Measurements from ENCODE around the gene TENM3.

Gene TENM3

DNA sequence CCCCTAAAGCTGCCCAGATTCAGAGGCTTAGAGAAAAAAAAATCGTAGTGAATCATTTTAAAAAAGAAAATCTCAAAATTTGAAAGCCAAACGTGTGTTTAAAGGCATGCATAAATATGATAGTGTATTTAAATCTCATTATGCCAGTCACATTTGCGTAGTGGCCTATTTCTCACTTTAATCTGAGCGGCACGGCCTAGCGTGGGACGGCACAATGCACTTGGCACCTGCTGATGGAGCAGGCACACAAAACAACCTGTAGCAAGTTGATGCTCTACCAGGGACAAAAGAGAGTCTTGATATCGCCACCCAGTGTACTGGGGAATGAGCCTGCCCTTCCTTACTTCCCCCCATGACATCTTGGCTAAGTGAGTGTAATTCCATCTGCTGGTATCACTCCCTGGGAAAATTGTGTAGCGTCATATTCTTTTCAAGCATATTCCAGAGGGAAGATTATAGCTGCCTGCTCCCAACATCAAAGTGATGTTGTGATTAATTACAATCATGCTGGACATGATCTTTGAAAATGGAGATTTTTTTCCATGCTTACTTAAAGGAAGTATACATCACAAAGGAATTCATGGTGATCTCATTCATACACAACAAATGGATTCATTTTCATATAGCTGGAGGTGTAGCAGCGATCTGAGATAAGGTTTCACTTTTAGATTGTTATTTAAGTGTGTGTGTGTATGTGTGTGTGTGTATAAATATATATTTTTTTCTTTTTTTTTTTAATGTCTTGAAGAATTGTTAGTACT is 535.2 kb downstream of the TENM3 start:
- Histone ChIP-seq H3K4me3 (ENCODE audit: low read length) (no peak overlapping the region), H3K4me1 (ENCODE audit: control insufficient read depth, low read depth, low read length) (peaks cover 8% of the 10 kb centered on the region), H3K9ac (ENCODE audit: low read length) (no peak overlapping the region), H3K27me3 (ENCODE audit: control insufficient read depth, insufficient read depth, low read length) (no peaks in the 10 kb centered on the region), H3K9me3 (ENCODE audit: control insufficient read depth, low read depth, low read length) (no peaks in the 10 kb centered on the region), H3K36me3 (ENCODE audit: control insufficient read depth, low read depth, low read length) (peaks cover 21% of the 10 kb centered on the region), H3K27ac (ENCODE audit: low read length) (no peak overlapping the region)

DNA sequence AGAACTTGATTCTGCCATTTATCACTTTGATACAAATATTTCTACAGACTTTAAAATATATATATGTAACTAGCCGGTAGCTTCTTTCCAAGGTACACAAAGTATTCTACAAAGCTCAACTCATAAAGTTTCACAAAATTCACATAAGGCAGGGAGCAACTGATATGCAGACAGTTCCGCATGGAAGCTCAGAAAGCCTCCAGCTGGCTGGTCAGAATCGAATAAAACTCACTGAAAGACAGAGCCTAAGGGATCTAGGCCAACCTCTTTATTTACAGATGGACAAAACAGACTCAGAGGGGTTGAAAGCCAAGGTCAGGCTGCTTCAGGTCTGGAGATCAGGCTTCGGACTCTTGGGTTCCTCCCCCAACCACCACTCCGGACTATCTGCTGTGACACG is 543.8 kb downstream of the TENM3 start:
- H3K27me3 ChIP-seq (ENCODE audit: control insufficient read depth, insufficient read depth, low read length), result no peaks in the 10 kb centered on the region
- H3K36me3 ChIP-seq (ENCODE audit: control insufficient read depth, low read depth, low read length), result peaks cover 15% of the 10 kb centered on the region

DNA sequence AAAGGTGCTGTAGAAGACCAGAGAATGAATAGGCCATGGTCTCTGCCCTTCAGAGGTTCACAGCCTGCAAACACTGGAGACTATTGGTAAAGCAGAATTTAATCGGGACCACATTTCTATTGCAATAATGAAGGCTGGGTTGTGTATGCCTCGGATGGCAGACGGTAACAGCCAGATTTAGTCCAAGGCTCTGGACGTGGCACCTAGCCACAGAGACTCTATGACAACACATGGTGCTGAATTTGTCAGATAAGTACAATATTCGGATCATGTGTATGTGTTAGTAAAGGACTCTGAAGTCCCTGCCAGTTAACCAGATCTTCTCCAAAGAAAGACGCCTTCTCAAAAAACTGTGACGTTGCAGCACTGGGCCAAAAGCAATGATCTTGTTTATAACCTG is 545.0 kb downstream of the TENM3 start:
- no peaks in the 10 kb centered on the region for H3K27me3 ChIP-seq (ENCODE audit: control insufficient read depth, insufficient read depth, low read length)
- no peaks in the 10 kb centered on the region for H3K9me3 ChIP-seq (ENCODE audit: control insufficient read depth, low read depth, low read length)
- H3K4me3 ChIP-seq (ENCODE audit: low read length), result no peak overlapping the region
- H3K4me1 ChIP-seq (ENCODE audit: control insufficient read depth, low read depth, low read length), result no peaks in the 10 kb centered on the region
- H3K27ac ChIP-seq (ENCODE audit: low read length), result no peak overlapping the region
- no peak overlapping the region for H3K9ac ChIP-seq (ENCODE audit: low read length)
- H3K36me3 ChIP-seq (ENCODE audit: control insufficient read depth, low read depth, low read length), result peaks cover 27% of the 10 kb centered on the region

More for the DNA sequence above, 543.8 kb downstream of the TENM3 start:
- Histone ChIP-seq H3K4me3 (ENCODE audit: low read length) (no peak overlapping the region), H3K9me3 (ENCODE audit: control insufficient read depth, low read depth, low read length) (no peaks in the 10 kb centered on the region), H3K9ac (ENCODE audit: low read length) (no peak overlapping the region), H3K27ac (ENCODE audit: low read length) (no peak overlapping the region), H3K4me1 (ENCODE audit: control insufficient read depth, low read depth, low read length) (no peaks in the 10 kb centered on the region)

DNA sequence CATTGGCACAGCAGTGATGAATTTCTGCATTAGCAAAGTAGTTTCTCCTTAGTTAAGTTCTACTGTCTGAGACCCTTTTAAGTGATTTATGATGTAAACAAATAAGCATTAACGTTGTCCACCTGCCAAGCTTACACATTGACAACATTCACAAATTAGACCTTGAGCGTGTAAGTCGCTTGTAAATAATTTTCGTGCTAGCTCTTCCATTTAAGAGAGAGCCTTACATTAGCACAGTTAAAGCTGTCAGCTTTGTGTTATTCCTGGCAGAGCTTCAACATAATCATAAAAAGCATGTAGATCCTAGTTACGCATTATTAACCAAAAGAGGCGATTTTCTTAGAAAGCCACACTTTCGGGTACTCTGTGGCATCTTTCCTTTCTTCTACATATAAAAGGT is 546.3 kb downstream of the TENM3 start:
- no peak overlapping the region for H3K4me3 ChIP-seq (ENCODE audit: low read length)
- no peak overlapping the region for H3K27ac ChIP-seq (ENCODE audit: low read length)
- H3K27me3 ChIP-seq (ENCODE audit: control insufficient read depth, insufficient read depth, low read length), result no peaks in the 10 kb centered on the region
- H3K9ac ChIP-seq (ENCODE audit: low read length), result no peak overlapping the region
- no peaks in the 10 kb centered on the region for H3K9me3 ChIP-seq (ENCODE audit: control insufficient read depth, low read depth, low read length)
- H3K4me1 ChIP-seq (ENCODE audit: control insufficient read depth, low read depth, low read length), result no peaks in the 10 kb centered on the region
- H3K36me3 ChIP-seq (ENCODE audit: control insufficient read depth, low read depth, low read length), result peaks cover 39% of the 10 kb centered on the region

DNA sequence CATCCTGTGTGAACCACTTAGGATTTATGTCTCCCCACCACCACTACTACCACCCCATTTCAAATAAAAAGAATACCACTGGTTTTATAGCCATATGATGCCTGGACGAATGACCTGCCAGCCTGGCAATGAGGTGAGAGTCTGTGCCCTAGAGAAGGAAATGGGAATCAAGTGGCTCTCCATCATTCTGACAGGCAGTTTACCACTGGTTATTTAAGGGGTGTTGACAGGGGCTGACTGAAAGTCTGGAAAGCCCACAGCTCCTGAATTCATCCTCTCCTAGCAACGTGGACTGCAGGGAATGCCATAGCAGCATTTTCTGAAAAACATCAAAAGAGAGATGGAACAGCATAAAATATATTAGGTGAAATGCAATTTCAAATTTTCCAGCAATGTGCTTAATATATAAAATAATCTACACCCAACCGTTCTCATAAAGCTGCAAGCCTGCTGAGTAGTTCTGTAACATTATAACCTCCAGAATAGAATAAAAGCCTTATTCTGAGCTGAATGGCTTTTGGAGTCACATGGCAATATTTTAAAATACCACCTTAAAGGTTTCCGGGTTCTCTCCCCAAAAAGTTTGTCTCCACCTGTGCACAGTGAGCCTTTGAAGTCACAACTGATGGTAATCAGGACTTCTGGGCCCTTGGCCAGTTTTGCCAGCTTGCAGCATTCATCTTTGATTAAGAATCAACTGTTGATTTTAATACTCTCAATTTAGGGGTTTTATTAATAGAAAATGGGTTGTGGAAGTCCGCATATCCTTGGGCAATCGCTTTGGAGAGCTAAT is 552.4 kb downstream of the TENM3 start:
- no peak overlapping the region for H3K4me3 ChIP-seq (ENCODE audit: low read length)
- no peaks in the 10 kb centered on the region for H3K27me3 ChIP-seq (ENCODE audit: control insufficient read depth, insufficient read depth, low read length)
- no peak overlapping the region for H3K9ac ChIP-seq (ENCODE audit: low read length)
- peaks cover 31% of the 10 kb centered on the region for H3K36me3 ChIP-seq (ENCODE audit: control insufficient read depth, low read depth, low read length)
- H3K4me1 ChIP-seq (ENCODE audit: control insufficient read depth, low read depth, low read length), result no peaks in the 10 kb centered on the region
- no peaks in the 10 kb centered on the region for H3K9me3 ChIP-seq (ENCODE audit: control insufficient read depth, low read depth, low read length)
- H3K27ac ChIP-seq (ENCODE audit: low read length), result no peak overlapping the region

DNA sequence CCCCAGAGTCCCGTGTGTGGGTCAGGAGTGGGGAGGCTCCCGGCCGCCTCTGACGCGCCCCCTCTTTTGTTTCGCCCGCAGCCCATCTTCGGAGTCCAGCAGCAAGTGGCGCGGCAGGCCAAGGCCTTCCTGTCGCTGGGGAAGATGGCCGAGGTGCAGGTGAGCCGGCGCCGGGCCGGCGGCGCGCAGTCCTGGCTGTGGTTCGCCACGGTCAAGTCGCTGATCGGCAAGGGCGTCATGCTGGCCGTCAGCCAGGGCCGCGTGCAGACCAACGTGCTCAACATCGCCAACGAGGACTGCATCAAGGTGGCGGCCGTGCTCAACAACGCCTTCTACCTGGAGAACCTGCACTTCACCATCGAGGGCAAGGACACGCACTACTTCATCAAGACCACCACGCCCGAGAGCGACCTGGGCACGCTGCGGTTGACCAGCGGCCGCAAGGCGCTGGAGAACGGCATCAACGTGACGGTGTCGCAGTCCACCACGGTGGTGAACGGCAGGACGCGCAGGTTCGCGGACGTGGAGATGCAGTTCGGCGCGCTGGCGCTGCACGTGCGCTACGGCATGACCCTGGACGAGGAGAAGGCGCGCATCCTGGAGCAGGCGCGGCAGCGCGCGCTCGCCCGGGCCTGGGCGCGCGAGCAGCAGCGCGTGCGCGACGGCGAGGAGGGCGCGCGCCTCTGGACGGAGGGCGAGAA is 556.5 kb downstream of the TENM3 start:
- Histone ChIP-seq H3K4me3 (ENCODE audit: low read length) (no peak overlapping the region), H3K27ac (ENCODE audit: low read length) (no peak overlapping the region), H3K9me3 (ENCODE audit: control insufficient read depth, low read depth, low read length) (no peaks in the 10 kb centered on the region), H3K27me3 (ENCODE audit: control insufficient read depth, insufficient read depth, low read length) (no peaks in the 10 kb centered on the region), H3K36me3 (ENCODE audit: control insufficient read depth, low read depth, low read length) (peaks cover 5% of the 10 kb centered on the region), H3K4me1 (ENCODE audit: control insufficient read depth, low read depth, low read length) (peaks cover 14% of the 10 kb centered on the region), H3K9ac (ENCODE audit: low read length) (no peak overlapping the region)

DNA sequence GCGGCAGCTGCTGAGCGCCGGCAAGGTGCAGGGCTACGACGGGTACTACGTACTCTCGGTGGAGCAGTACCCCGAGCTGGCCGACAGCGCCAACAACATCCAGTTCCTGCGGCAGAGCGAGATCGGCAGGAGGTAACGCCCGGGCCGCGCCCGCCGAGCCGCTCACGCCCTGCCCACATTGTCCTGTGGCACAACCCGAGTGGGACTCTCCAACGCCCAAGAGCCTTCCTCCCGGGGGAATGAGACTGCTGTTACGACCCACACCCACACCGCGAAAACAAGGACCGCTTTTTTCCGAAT is 557.0 kb downstream of the TENM3 start:
- Histone ChIP-seq H3K9ac (ENCODE audit: low read length) (no peak overlapping the region), H3K27ac (ENCODE audit: low read length) (no peak overlapping the region), H3K27me3 (ENCODE audit: control insufficient read depth, insufficient read depth, low read length) (no peaks in the 10 kb centered on the region), H3K36me3 (ENCODE audit: control insufficient read depth, low read depth, low read length) (peaks cover 5% of the 10 kb centered on the region), H3K9me3 (ENCODE audit: control insufficient read depth, low read depth, low read length) (no peaks in the 10 kb centered on the region), H3K4me1 (ENCODE audit: control insufficient read depth, low read depth, low read length) (peaks cover 14% of the 10 kb centered on the region), H3K4me3 (ENCODE audit: low read length) (no peak overlapping the region)

DNA sequence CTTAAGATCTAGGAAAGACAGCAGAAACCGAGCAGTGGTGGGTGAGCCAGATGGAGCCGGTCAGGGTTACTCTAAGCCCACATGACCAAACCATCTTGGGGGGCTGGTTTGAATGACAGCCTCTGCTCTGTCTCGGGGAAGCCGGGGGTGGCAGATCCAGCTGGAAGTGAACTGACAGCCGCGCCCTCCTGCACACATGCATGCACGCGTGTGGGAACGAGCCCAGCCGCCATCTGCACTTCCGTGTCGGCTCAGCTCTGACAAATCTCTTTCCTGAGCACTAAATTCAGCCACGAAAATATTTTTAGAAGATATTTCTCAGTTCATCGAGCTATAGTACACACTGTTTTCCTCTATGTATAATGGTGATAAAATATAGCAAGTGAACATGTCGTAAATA is 558.4 kb downstream of the TENM3 start:
- Histone ChIP-seq H3K9me3 (ENCODE audit: control insufficient read depth, low read depth, low read length) (no peaks in the 10 kb centered on the region), H3K27me3 (ENCODE audit: control insufficient read depth, insufficient read depth, low read length) (no peaks in the 10 kb centered on the region), H3K4me1 (ENCODE audit: control insufficient read depth, low read depth, low read length) (peaks cover 14% of the 10 kb centered on the region), H3K27ac (ENCODE audit: low read length) (no peak overlapping the region), H3K4me3 (ENCODE audit: low read length) (no peak overlapping the region), H3K9ac (ENCODE audit: low read length) (no peak overlapping the region), H3K36me3 (ENCODE audit: control insufficient read depth, low read depth, low read length) (peaks cover 5% of the 10 kb centered on the region)

DNA sequence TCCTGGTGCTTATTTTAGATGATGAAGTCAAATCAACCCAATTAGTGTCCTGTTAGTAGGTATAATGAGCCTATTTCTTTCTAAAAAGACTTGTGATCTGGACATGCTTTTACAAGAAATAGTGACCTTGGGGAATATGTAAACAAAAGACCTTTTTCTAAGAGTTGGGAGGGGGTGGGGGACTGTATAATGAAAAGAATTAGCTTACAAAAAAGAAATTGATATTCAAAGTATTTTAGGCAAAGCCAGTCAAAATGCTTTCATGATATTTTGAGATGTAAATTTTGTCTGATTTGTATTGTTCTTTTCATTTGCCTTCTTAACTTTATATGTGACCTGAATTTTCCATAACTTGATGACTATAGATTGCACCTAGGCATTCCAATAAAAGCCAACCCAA is 559.4 kb downstream of the TENM3 start:
- H3K36me3 ChIP-seq (ENCODE audit: control insufficient read depth, low read depth, low read length), result peaks cover 5% of the 10 kb centered on the region
- H3K9me3 ChIP-seq (ENCODE audit: control insufficient read depth, low read depth, low read length), result no peaks in the 10 kb centered on the region
- H3K27ac ChIP-seq (ENCODE audit: low read length), result no peak overlapping the region
- no peak overlapping the region for H3K9ac ChIP-seq (ENCODE audit: low read length)
- no peak overlapping the region for H3K4me3 ChIP-seq (ENCODE audit: low read length)
- H3K4me1 ChIP-seq (ENCODE audit: control insufficient read depth, low read depth, low read length), result peaks cover 14% of the 10 kb centered on the region
- H3K27me3 ChIP-seq (ENCODE audit: control insufficient read depth, insufficient read depth, low read length), result peaks cover 9% of the 10 kb centered on the region

DNA sequence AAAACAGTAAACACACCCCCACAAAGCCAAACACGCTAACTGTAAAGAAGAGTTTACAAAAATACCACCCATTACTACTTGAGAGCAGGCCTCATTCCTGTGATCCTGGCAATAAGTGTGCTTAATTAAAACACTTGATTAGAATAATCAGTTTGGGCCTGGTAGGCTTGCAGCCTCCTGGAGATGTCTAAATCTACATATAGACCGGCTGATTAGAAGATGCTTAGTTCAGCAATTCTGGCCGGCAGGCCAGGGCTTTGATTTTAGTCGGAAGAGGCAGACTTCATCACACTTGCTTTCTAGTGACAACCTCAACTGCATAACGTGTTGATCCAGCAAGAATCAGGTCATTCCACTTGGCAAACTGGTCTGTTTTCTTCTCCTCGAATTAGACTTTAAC is 560.0 kb downstream of the TENM3 start:
- Histone ChIP-seq H3K4me3 (ENCODE audit: low read length) (no peak overlapping the region), H3K36me3 (ENCODE audit: control insufficient read depth, low read depth, low read length) (peaks cover 4% of the 10 kb centered on the region), H3K27me3 (ENCODE audit: control insufficient read depth, insufficient read depth, low read length) (peaks cover 10% of the 10 kb centered on the region), H3K9ac (ENCODE audit: low read length) (no peak overlapping the region), H3K9me3 (ENCODE audit: control insufficient read depth, low read depth, low read length) (no peaks in the 10 kb centered on the region), H3K4me1 (ENCODE audit: control insufficient read depth, low read depth, low read length) (peaks cover 14% of the 10 kb centered on the region), H3K27ac (ENCODE audit: low read length) (no peak overlapping the region)

DNA sequence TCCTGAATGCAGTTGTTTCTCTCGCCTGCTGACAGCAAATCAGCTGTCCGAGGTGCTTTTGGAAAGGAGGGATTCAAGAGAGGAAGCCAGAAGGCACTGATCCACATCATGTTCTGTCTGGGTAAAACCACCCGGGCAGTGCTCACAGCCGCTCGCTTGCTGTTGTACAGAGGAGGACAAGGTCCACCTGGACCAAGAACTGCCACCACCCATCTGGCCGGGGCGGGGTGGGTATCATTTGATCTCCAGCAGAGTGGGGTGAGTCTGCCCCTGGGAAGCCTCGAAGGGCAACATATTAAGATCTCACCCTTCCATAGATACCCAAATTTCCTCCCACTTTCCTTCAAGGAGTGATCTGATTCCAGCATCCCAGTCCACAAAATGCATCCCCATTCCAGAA is 560.9 kb downstream of the TENM3 start:
- Histone ChIP-seq H3K36me3 (ENCODE audit: control insufficient read depth, low read depth, low read length) (no peaks in the 10 kb centered on the region), H3K27ac (ENCODE audit: low read length) (no peak overlapping the region), H3K4me3 (ENCODE audit: low read length) (no peak overlapping the region), H3K9ac (ENCODE audit: low read length) (no peak overlapping the region), H3K9me3 (ENCODE audit: control insufficient read depth, low read depth, low read length) (no peaks in the 10 kb centered on the region), H3K27me3 (ENCODE audit: control insufficient read depth, insufficient read depth, low read length) (peaks cover 10% of the 10 kb centered on the region), H3K4me1 (ENCODE audit: control insufficient read depth, low read depth, low read length) (peaks cover 14% of the 10 kb centered on the region)
